HG02885 (cell line): ENCODE data around the gene LOXHD1.

Experiments
- ATAC-seq: cut with Tn5 transposase; IDR thresholded peaks from one replicate; pipeline ENCODE4 v1.9.1; 2021; ENCODE audit warnings: mild to moderate bottlenecking; ENCODE audit not compliant: unreplicated experiment, poor library complexity

Gene LOXHD1

GRCh38 chr18:46559296-46559695 is 97.7 kb downstream of the LOXHD1 start:
- no peak for ATAC-seq

GRCh38 chr18:46556590-46557206 is 100.3 kb downstream of the LOXHD1 start:
- ATAC-seq: no peak

- peak; percentile 69 for ATAC-seq
Observed at GRCh38 chr18:46555724-46556123, 101.3 kb downstream of the LOXHD1 start.

- ATAC-seq: no peak
Observed at GRCh38 chr18:46555213-46555612, 101.8 kb downstream of the LOXHD1 start.

GRCh38 chr18:46554406-46555080 is 102.5 kb downstream of the LOXHD1 start:
- ATAC-seq: no peak

GRCh38 chr18:46550609-46551008 is 106.4 kb downstream of the LOXHD1 start:
- ATAC-seq: no peak

GRCh38 chr18:46547520-46547919 is 109.5 kb downstream of the LOXHD1 start:
- no peak for ATAC-seq

- ATAC-seq: no peak
Observed at GRCh38 chr18:46546111-46546640, 110.8 kb downstream of the LOXHD1 start.

- no peak for ATAC-seq
Observed at GRCh38 chr18:46542545-46542944, 114.5 kb downstream of the LOXHD1 start.

GRCh38 chr18:46541626-46542189 is 115.3 kb downstream of the LOXHD1 start:
- no peak for ATAC-seq

- no peak for ATAC-seq
Observed at GRCh38 chr18:46538376-46538775, 118.6 kb downstream of the LOXHD1 start.

- no peak for ATAC-seq
Observed at GRCh38 chr18:46536215-46536874, 120.7 kb downstream of the LOXHD1 start.

GRCh38 chr18:46531482-46531881 is 125.5 kb downstream of the LOXHD1 start:
- ATAC-seq: no peak

GRCh38 chr18:46528037-46528436 is 129.0 kb downstream of the LOXHD1 start:
- ATAC-seq: no peak

GRCh38 chr18:46519870-46520269 is 137.2 kb downstream of the LOXHD1 start:
- no peak for ATAC-seq

- no peak for ATAC-seq
Observed at GRCh38 chr18:46518438-46518837, 138.6 kb downstream of the LOXHD1 start.

GRCh38 chr18:46516555-46516954 is 140.5 kb downstream of the LOXHD1 start:
- ATAC-seq: no peak

- no peak for ATAC-seq
Observed at GRCh38 chr18:46510386-46510785, 146.6 kb downstream of the LOXHD1 start.

- no peak for ATAC-seq
Observed at GRCh38 chr18:46509530-46509929, 147.5 kb downstream of the LOXHD1 start.

- no peak for ATAC-seq
Observed at GRCh38 chr18:46506974-46507586, 149.9 kb downstream of the LOXHD1 start.

- no peak for ATAC-seq
Observed at GRCh38 chr18:46502444-46502843, 154.6 kb downstream of the LOXHD1 start.
